ENCODE results near the gene IKZF2. TPM values are rescaled to one million over a fixed set of nuclear protein-coding genes. Genes with fewer than 3 reads are reported as not detected.

IKZF2 gene
- polyA plus RNA-seq, 1 donor (not counting 4 experiments of a cell fraction or from before 2014, with no cell fraction given): 8.2 TPM

- Histone ChIP-seq H3K4me1 (ENCODE audit: control insufficient read depth, extremely low read depth, insufficient read depth, low read length) (no peaks in the 10 kb centered on the region), H3K9me1 (ENCODE audit: control insufficient read depth, extremely low read depth, insufficient read depth, low read length) (no peaks in the 10 kb centered on the region), H3K4me2 (ENCODE audit: control insufficient read depth, extremely low read depth, insufficient read depth, low read depth, low read length) (no peak overlapping the region), H3K79me2 (ENCODE audit: control insufficient read depth, insufficient read depth, low read length) (no peaks in the 10 kb centered on the region), H3K4me3 (ENCODE audit: control insufficient read depth in 2 of 3, extremely low read depth in 1 of 3, insufficient read depth in 2 of 3, low read depth in 1 of 3, low read length in 3 of 3) (no peak overlapping the region), H3K27me3 (ENCODE audit: control insufficient read depth, extremely low read depth, insufficient read depth, low read length) (no peaks in the 10 kb centered on the region), H4K20me1 (ENCODE audit: control insufficient read depth, extremely low read depth, insufficient read depth, low read length) (no peaks in the 10 kb centered on the region), H3K27ac (ENCODE audit: control insufficient read depth, insufficient read depth, low read length) (no peak overlapping the region), H3K36me3 (ENCODE audit: control insufficient read depth in 2 of 2, extremely low read depth in 1 of 2, insufficient read depth in 2 of 2, low read length in 2 of 2) (no peaks in the 10 kb centered on the region), H3K9me3 (ENCODE audit: control insufficient read depth, low read depth, low read length) (no peaks in the 10 kb centered on the region), H2AFZ (ENCODE audit: control insufficient read depth, low read length) (no peak overlapping the region), H3K9ac (ENCODE audit: control insufficient read depth, extremely low read depth, insufficient read depth, low read length) (no peak overlapping the region)
- no peak for FAIRE-seq
- no peak for DNase-seq (ENCODE audit: low read depth, low spot score)
- TF ChIP-seq CTCF (optimal IDR thresholded peaks at IDR 0.05 in 1 of 3, IDR thresholded peaks at IDR 0.05 in 1 of 3, conservative IDR thresholded peaks at IDR 0.05 in 1 of 3; ENCODE audit: extremely low read depth in 1 of 3, insufficient read depth in 2 of 3, low read length in 3 of 3) (no peak), EZH2 (IDR thresholded peaks at IDR 0.05; ENCODE audit: low read length) (no peak)
- dilution Hi-C loops (cut with MboI; ENCODE audit: extremely low pct_ligation_motif_present, low sequenced_read_pairs): no loop called here
These were observed 21.2 kb upstream of the IKZF2 start for GRCh38 chr2:213172641-213173040.

GRCh38 chr2:213171147-213171546, 19.7 kb upstream of the IKZF2 start:
- no peak for DNase-seq (ENCODE audit: low read depth, low spot score)
- Histone ChIP-seq H4K20me1 (ENCODE audit: control insufficient read depth, extremely low read depth, insufficient read depth, low read length) (no peaks in the 10 kb centered on the region), H2AFZ (ENCODE audit: control insufficient read depth, low read length) (no peak overlapping the region), H3K4me2 (ENCODE audit: control insufficient read depth, extremely low read depth, insufficient read depth, low read depth, low read length) (no peak overlapping the region), H3K9ac (ENCODE audit: control insufficient read depth, extremely low read depth, insufficient read depth, low read length) (no peak overlapping the region), H3K36me3 (ENCODE audit: control insufficient read depth in 2 of 2, extremely low read depth in 1 of 2, insufficient read depth in 2 of 2, low read length in 2 of 2) (no peaks in the 10 kb centered on the region), H3K9me1 (ENCODE audit: control insufficient read depth, extremely low read depth, insufficient read depth, low read length) (no peaks in the 10 kb centered on the region), H3K27me3 (ENCODE audit: control insufficient read depth, extremely low read depth, insufficient read depth, low read length) (no peaks in the 10 kb centered on the region), H3K4me1 (ENCODE audit: control insufficient read depth, extremely low read depth, insufficient read depth, low read length) (no peaks in the 10 kb centered on the region), H3K4me3 (ENCODE audit: control insufficient read depth in 2 of 3, extremely low read depth in 1 of 3, insufficient read depth in 2 of 3, low read depth in 1 of 3, low read length in 3 of 3) (no peak overlapping the region), H3K9me3 (ENCODE audit: control insufficient read depth, low read depth, low read length) (no peaks in the 10 kb centered on the region), H3K27ac (ENCODE audit: control insufficient read depth, insufficient read depth, low read length) (no peak overlapping the region), H3K79me2 (ENCODE audit: control insufficient read depth, insufficient read depth, low read length) (no peaks in the 10 kb centered on the region)
- dilution Hi-C loops (cut with MboI; ENCODE audit: extremely low pct_ligation_motif_present, low sequenced_read_pairs): no loop called here
- TF ChIP-seq EZH2 (IDR thresholded peaks at IDR 0.05; ENCODE audit: low read length) (no peak), CTCF (optimal IDR thresholded peaks at IDR 0.05 in 1 of 3, IDR thresholded peaks at IDR 0.05 in 1 of 3, conservative IDR thresholded peaks at IDR 0.05 in 1 of 3; ENCODE audit: extremely low read depth in 1 of 3, insufficient read depth in 2 of 3, low read length in 3 of 3) (no peak)
- FAIRE-seq: no peak

Measured in keratinocyte (primary cell).